22Rv1 (cell line): ENCODE measurements around the gene GPRC5C.

Experiments used
- ZFX ChIP-seq: fragments of 450-650 bp; IDR thresholded peaks from 2 replicates; pipeline ENCODE4 v1.6.1; 2017; ENCODE audit warnings: antibody characterized with exemption, borderline replicate concordance
- TF ChIP-seq, protein P1 (sequence below): fragments of 450-650 bp; IDR thresholded peaks from 2 replicates; pipeline ENCODE4 v1.5.1; 2017; ENCODE audit warnings: mild to moderate bottlenecking

DNA sequence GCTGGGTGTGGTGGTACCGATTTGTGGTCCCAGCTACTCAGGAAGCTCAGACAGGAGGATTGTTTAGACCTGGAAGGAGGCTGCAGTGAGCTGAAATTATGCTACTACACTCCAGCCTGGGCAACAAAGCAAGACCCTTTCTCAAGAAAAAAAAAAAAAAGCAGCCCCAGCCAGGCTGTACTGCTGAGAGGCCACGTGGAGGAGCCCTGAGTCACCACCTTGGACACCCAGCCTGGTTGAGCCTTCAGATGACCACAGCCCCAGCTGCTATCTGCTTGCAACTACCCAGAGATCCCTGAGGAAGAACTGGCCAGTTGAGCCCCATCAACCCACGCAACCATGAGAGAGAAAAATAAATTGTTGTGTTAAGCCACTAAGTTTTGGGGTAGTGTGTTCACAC, 23.6 kb upstream of the GPRC5C start:
- TF ChIP-seq, protein P1, sequence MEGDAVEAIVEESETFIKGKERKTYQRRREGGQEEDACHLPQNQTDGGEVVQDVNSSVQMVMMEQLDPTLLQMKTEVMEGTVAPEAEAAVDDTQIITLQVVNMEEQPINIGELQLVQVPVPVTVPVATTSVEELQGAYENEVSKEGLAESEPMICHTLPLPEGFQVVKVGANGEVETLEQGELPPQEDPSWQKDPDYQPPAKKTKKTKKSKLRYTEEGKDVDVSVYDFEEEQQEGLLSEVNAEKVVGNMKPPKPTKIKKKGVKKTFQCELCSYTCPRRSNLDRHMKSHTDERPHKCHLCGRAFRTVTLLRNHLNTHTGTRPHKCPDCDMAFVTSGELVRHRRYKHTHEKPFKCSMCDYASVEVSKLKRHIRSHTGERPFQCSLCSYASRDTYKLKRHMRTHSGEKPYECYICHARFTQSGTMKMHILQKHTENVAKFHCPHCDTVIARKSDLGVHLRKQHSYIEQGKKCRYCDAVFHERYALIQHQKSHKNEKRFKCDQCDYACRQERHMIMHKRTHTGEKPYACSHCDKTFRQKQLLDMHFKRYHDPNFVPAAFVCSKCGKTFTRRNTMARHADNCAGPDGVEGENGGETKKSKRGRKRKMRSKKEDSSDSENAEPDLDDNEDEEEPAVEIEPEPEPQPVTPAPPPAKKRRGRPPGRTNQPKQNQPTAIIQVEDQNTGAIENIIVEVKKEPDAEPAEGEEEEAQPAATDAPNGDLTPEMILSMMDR = no peak
- no peak for TF ChIP-seq ZFX
